GM21526 (cell line): ENCODE data around the gene POMGNT2.
"Not testable (repeated sequence)": the region's sequence is repeated elsewhere in the genome, so short reads cannot be mapped to it uniquely, and the experiment has no call there.

Source experiments
- ATAC-seq: cut with Tn5 transposase; IDR thresholded peaks from one replicate; pipeline ENCODE4 v1.9.1; 2021; ENCODE audit warnings: moderate library complexity; ENCODE audit not compliant: unreplicated experiment, low FRiP score

The POMGNT2 gene

DNA sequence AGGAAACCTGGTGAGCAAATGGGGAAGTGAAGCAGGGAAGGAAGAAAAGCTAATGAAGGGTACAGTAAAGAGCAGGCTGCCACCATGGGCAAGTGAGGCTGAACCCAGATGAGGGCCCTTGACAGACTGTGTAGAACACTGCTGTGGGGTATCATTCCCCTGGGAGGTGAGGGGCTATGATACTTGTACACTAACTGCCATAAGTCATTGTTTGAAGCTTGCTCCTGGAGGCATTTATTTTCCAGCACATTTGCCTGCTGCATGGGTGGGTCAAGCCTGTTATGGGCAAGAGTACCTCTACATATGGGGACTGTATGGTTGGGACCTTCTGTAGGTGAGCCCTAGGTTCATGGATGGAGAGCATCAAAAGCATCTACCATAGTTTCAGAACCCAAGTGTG, 57.4 kb downstream of the POMGNT2 start:
- ATAC-seq, result no peak

DNA sequence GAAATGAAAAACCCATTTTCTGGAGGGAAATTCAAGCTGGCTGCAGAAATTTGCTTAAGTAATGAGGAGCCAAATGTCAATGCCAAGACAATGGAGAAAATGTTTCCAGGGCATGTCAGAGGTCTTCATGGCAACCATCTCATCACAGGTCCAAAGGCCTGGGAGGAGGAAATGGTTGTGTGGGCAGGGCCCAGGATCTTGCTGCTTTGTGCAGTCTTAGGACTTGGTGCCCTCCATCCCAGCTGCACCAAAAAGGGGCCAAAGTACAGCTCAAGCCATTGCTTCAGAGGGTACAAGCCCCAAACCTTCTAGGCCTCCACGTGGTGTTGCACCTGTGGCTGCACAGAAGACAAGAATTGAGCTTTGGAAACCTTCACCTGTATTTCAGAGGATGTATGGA, 59.3 kb downstream of the POMGNT2 start:
- ATAC-seq, result no peak

DNA sequence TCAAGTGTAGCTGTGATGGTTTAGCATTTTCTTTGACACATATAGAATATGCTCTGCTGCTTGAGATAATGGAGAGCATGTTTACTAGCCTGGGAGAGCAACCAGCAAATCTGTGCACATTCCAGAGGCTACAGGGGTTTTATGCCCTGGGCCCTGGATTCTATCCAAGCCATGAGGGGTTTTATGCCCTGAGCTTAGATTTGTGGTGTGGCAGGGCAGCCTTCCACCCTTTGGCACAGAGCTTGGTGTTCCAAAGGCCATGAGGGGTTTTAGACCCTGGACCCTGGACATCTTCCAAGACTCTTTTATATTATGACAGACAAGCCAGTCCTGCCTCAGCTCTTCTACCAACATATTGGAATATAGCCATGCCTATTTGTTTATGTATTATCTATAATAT, 60.8 kb downstream of the POMGNT2 start:
- ATAC-seq, result not testable (repeated sequence)

DNA sequence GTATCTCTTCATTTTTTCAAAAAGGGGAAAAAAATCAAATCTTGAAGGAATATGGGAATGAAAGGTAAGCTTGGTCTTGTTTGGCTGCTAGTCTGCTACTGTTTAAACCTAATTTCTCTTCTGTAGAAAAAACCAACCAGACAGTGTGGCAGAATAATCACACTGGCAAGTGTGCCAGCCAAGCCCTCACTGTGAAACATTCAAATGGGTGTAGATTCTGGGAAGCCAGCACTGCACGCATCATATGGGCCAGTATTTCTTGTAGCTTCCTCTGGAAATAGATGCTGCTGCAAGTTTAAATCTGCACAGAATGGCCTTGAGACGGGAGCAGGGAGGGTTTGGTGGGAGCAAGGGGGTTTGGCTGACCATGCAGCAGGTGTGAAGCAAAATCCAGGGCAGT, 62.1 kb downstream of the POMGNT2 start:
- no peak for ATAC-seq

DNA sequence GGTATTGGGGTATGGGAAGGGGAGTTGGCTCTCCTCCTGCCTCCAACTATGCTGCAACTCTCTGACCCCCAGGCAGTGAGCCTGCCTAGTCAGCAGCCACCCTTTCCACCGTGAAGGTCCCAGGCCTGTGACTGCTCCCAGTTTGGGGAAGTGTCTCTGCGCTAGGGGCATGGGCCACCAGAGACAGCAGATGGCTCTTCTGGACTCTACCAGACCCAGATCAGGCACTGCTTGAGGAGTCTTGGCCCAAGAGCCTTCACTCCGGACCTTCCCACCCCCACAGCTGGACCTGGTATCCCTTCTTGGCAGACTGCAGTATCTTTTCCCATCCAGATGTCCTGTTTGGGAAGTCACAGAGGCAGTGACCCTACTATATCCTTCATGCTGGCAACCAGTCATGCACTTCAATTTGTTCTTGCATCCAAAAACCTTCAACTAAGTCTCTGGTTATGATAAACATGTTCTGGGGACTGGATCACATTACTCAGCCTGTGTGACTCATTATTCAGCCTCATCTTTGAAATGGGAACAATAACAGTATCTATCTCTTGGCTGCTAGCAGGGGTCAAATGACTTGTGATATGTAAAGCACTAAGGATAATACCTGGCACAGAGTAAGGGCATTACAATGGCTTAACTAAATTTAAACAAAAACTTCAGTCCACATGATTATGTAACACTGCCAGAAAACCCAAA, 62.7 kb downstream of the POMGNT2 start:
- no peak for ATAC-seq

DNA sequence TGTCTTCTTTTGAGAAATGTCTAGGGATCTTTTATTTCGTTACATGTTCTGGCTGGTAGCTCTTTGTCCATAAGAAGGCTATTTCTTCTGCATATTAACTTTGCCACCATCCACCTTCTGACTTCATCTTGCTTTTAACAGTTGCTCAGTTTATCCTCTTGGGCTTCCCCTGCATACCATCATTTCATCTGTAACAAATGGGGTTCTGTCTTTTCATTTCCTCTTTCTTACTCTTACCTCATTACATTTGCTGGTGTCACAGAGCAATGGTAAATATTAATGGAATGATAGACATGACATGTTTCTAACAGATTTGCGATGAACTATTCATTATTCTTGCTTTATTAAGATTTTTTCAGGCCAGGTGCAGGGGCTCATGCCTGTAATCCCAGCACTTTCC, 64.4 kb downstream of the POMGNT2 start:
- no peak for ATAC-seq

DNA sequence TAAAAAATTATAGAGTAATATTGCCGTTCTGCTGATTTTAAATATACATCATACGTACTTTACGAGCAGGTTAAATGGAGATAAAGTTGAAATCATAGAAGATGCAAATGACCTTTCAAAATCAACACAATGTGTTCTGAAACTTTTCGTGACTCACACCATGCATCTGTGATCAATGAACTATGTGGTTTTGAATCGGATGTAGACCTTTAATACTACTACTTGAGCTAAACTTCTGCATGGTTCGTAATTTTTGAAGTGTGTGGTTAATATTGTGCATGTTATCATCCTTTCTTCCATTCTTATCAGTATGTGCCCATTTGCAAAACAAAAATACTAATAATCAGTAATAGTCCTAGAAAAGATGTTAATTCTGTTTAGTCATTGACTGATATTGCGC, 67.9 kb downstream of the POMGNT2 start:
- no peak for ATAC-seq

DNA sequence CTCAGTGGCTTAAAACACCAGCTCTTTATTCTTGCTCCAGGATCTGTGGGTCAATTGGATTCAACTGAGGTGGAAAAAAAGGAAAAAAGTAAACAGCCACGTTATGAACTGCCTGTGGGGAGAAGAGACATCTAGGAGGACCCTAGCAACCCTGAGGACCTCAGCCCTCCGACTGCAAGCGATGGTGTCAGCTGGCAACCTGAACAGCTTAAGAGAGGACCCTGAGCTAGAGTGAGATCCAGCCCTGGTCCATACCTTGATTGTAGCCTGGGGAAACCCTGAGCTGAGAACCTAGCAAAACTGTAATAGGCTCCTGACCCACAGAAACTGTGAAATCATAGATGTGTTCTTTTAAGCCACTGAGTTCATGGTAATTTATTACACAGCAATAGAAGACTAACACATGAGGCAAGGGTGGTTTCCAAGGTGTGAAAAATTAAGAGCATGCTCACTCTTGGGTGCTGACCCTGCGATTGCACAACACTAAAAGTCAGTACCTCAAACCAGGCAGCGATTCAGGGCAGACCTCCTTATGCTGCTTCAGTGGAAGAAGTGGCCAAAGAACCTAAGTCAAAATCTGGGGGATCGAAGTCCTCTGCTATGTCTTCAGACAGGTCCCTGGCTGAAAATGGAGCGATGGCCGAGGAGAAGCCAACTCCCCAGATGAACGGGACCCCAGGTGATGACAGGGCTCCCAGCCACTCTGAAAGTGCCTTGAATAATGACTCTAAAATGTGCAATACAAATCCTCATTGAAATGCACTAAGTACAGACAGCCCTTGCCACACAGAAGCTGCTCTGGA, 69.1 kb downstream of the POMGNT2 start:
- ATAC-seq, result no peak

DNA sequence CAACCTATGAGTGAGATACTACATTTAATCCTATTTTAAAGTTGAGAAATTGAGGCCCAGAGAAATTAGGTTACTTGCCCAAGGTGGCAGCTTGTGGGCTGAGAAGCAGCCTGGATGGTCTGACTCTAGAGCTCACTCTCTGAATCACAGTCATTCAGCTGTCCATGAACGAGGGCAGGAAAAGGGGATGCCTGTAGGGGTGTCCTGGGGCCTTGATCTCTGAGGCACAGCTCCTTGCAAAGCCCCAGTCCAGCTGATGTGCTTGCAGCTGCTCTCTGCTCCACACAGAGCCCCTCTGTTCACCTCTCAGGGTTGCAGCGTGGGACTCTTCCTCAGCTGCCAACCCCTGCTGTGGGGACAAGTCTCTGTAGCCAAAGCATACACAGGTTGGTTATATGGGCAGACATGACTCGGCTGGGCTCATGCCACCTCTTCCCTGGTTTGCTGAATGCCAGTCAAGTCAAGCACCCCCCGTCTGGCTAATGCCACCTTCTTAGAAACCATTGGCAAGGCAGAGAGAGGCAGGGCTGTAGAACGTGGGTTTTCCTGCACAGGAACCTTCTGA, 70.0 kb downstream of the POMGNT2 start:
- ATAC-seq, result no peak

DNA sequence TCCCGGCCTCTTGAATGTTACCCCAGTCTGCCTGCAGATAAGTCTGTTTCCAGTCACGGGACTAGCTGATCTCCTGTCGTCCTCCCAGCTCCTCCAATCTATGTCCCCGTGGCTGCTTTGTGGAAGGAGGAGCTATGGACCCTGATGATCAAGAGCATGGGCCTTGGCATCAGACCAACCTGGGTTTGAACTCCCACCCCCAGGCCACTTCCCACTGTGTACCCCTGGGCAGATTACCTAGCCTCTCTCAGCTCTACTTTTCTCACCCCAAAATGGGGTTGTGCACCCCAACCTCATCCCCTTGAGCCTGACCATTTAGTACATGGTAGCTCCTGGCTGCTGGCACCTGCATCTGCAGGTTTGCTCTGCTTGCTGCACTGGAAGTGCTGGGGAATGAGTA, 71.0 kb downstream of the POMGNT2 start:
- no peak for ATAC-seq

DNA sequence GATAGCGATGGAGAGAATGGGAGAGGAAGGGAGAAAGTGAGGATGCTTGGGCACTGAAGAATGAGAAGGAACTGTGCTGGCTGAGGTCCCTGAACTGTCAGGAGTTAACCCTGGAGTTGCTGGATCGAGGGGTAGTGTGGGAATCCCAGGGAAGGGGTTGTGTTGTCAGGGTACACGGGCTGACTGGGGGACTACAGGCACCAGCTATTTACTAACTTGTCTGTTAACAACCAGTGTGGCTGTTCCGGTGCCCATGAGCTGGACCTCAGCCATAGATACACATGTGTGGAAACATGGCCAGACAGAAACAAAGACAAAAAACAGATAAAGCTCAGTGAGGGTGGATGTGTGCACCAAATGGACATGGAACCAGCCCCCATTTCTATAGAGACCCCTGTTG, 71.7 kb downstream of the POMGNT2 start:
- no peak for ATAC-seq

DNA sequence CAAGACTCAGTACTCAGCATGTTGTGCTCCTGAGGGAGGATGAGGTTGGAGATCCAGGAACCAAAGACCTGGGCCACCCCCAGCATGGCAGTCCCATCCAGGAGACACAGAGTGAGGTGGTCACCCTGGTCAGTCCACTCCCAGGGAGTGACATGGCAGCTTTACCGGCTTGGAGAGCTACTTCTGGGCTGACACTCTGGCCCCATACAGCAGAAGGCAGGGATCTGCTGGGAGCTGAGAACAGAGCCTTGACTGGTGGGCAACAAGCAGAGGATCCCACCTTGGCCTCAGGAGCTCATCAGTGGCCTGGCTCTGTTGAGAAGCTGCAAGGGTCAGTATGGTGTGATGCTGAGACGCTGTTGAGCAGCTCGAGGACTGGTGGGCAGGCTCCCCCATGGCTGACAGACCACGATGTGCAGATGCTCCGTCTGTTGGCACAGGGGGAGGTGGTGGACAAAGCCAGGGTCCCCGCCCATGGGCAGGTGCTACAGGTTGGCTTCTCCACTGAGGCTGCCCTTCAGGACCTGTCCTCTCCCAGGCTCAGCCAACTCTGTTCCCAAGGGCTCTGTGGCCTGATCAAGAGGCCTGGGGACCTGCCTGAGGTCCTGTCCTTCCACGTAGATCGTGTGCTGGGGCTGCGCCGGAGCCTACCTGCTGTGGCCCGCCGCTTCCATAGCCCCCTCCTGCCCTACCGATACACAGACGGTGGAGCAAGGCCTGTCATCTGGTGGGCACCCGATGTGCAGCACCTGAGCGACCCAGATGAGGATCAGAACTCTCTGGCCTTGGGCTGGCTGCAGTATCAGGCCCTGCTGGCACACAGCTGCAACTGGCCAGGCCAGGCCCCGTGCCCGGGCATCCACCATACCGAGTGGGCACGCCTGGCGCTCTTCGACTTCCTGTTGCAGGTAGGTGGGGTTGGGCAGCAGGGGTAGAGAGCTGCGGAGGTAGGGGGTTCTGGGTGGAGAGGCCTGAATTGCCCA, 72.9 kb downstream of the POMGNT2 start:
- no peak for ATAC-seq

DNA sequence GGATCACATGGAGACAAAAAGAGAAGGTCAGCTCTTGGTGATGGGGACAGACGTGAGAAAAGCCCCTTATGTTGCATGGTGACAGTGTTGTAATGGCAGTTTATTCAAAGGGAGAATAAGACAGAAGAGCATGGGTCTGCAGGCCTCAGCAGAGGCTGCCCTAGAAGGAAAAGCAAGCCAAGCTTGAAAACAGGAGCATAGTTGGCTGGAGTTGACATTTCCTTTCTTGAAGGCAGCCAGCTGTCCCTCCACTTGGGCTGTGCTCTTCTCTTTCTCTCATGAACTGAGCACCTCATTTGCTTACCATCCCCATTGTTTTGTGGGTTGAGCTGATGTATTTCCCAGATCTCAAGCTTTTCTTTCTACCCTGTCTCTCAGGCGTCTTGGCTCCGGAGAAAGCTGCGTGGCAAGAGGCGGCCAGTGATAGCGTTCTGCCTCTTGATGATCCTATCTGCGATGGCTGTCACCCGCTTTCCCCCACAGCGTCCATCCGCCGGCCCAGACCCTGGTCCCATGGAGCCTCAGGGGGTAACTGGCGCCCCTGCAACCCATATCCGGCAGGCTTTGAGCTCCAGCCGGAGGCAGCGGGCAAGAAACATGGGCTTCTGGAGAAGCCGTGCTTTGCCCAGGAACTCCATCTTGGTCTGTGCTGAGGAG, 73.9 kb downstream of the POMGNT2 start:
- no peak for ATAC-seq

DNA sequence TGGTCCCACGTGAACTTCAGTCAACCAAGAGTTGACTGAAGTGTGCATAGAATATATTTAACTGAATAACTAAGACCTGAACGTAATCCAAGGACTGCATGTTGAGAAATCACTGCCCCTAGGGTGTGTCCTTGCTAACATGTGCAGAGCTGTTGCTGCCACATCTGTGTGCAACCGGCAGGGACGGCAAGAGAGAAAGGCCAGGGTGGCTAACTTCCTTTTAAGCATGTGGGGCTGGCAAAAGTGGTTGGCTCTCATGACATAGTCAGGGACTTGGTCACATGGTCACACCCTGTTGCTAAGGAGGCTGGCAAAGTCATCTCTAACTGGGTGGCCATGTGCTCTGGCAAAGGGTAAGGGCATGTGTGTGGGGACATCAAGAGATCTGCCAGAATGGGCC, 74.4 kb downstream of the POMGNT2 start:
- ATAC-seq, result no peak

DNA sequence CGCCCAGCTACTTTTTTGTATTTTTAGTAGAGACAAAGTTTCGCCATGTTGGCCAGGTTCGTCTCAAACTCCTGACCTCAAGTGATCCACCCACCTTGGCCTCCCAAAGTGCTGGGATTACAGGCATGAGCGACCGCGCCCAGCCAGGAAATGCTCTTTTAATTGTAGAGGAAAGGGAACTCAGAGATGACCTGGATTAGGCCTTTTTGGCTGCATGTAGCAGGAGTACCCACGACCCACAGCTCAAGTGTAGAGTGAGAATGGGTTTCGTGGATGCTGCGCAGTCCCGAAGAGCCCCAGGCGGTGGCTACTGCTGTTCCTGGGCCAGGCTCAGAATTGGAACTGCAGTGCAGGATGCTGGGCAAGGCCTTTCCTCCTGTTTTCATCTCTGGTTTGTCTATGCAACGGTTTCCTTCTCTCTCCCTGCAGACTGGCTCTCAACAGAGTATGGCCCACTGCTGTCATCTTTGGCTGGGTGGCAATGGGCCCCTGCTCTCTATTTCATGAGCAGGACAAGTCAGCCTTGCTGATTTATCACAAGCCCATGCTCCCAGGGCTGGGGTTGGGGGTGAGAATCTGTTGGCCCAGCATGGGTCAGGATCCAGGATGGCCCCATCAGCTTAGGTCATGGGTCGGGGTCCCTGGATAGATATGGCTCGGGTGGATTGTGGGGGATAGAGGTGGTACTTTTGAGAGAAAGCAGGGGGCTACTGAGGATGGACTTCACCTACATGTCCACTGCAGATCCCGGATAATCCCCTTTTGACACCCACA, 75.5 kb downstream of the POMGNT2 start:
- no peak for ATAC-seq
